Psoas muscle (tissue), 8 donors: ENCODE data around the gene SMIM28. TPM values are rescaled to one million over a fixed set of nuclear protein-coding genes. Genes with fewer than 3 reads are reported as not detected.

Experiments used
- ATAC-seq, 4 donors: fragments of 200-7000 bp; cut with Tn5 transposase; one replicate each; pipeline ENCODE4 v1.9.1; 2020; ENCODE audit warnings: moderate library complexity in 3 of 4, mild to moderate bottlenecking in 2 of 4
- DNase-seq, 2 donors: peaks; one replicate each; pipeline ENCODE4 v3.0.0-alpha.2; 2020
- H3K27ac ChIP-seq: fragments of 200-600 bp; one replicate; pipeline ENCODE4 v1.8.0; 2022
- H3K27me3 ChIP-seq, 3 donors: fragments of 200-600 bp in 1 of 3; one replicate each; pipeline versions ENCODE4 v1.6.1 to v1.8.0; 2013 to 2022; ENCODE audit warnings: low read length in 2 of 3, mild to moderate bottlenecking in 2 of 3, moderate library complexity in 1 of 3; ENCODE audit not compliant: insufficient read depth in 3 of 3
- H3K36me3 ChIP-seq, 2 donors: fragments of 200-600 bp in 1 of 2; one replicate each; pipeline versions ENCODE4 v1.6.1 to v1.8.0; 2013 to 2022; ENCODE audit warnings: low read depth in 1 of 2, mild to moderate bottlenecking in 1 of 2, moderate library complexity in 1 of 2; ENCODE audit not compliant: insufficient read depth in 1 of 2
- H3K4me1 ChIP-seq: fragments of 200-600 bp; one replicate; pipeline ENCODE4 v1.8.0; 2022
- H3K4me3 ChIP-seq: fragments of 200-600 bp; one replicate; pipeline ENCODE4 v1.8.0; 2022; ENCODE audit warnings: mild to moderate bottlenecking
- H3K9me3 ChIP-seq: fragments of 200-600 bp; one replicate; pipeline ENCODE4 v1.8.0; 2022
- CTCF ChIP-seq: fragments of 200-600 bp; IDR thresholded peaks from one replicate; pipeline ENCODE4 v1.8.0; 2022; ENCODE audit warnings: antibody characterized with exemption
- WGBS, 3 donors: extraction: QIAGEN DNeasy Blood & Tissue Kit; methylation state at CpG; one replicate each; pipeline versions ENCODE4 v1.1.6 to v1.1.7; 2013; 5-methylcytosine and 5-hydroxymethylcytosine counted together
- intact Hi-C, 2 donors: fragments of 100-400 bp; cut with DNase I; formaldehyde crosslinking; loops; one replicate each; pipeline versions ENCODE4 v1.11.0 to v1.14.2; 2022
- polyA plus RNA-seq, 3 donors: library from polyadenylated mRNA; stranded (reverse); fragments of 200-250 nt; gene quantifications; one replicate each; pipeline ENCODE4 v1.2.3, GENCODE V29; 2013
- total RNA-seq, 4 donors: library from RNA; stranded (reverse); fragmentation: NEBNext Ultra II Directional in 2 of 4; extraction: Animal tissue kit (Norgen Biotek cat#: 25700) in 2 of 4; gene quantifications; one replicate each; pipeline versions ENCODE4 v1.2.1 to v1.2.4, GENCODE V29; 2021 to 2023
- donor health status: healthy with polysubstance abuse.
- donor health status: DM: no; HTN: no; CAD: no; lungs with moderate emphysema.
- donor health status: Bipolar disorder and iron deficiency.
- donor health status: healthy.
- donor health status: DM: yes; HTN: yes; CAD: no.
- donor health status: DM: no; HTN: no; CAD: no.
- donor health status: DM: no; HTN: no; CAD: no.
- donor health status: DM: yes; HTN: yes; CAD: no.

Gene SMIM28
- total and polyA plus RNA-seq, 7 donors: not detected

GRCh38 chr6:138341176-138341575 lies 36.5 kb upstream of the SMIM28 start:
- no peak for DNase-seq
- intact Hi-C loops: no loop called here
- no peaks in the 10 kb centered on the region for H3K27me3 ChIP-seq
- TF ChIP-seq CTCF: no peak
- WGBS, 3 donors: 61 to 77% (median 66%) methylated on average over 1 of the region's 1 CpG
- H3K4me3 ChIP-seq: no peak overlapping the region
- H3K36me3 ChIP-seq: no peaks in the 10 kb centered on the region
- H3K4me1 ChIP-seq: no peaks in the 10 kb centered on the region
- H3K9me3 ChIP-seq: no peaks in the 10 kb centered on the region
- no peak for ATAC-seq
- no peak overlapping the region for H3K27ac ChIP-seq

GRCh38 chr6:138343112-138343511 lies 34.6 kb upstream of the SMIM28 start:
- Histone ChIP-seq H3K9me3 (no peaks in the 10 kb centered on the region), H3K4me1 (no peaks in the 10 kb centered on the region), H3K4me3 (no peak overlapping the region), H3K36me3 (no peaks in the 10 kb centered on the region), H3K27ac (no peak overlapping the region), H3K27me3 (no peaks in the 10 kb centered on the region)
- no peak for ATAC-seq
- intact Hi-C loops: no loop called here
- no peak for DNase-seq
- no peak for TF ChIP-seq CTCF

- H3K27ac ChIP-seq: no peak overlapping the region
- H3K4me3 ChIP-seq: no peak overlapping the region
- intact Hi-C loops: no loop called here
- no peaks in the 10 kb centered on the region for H3K9me3 ChIP-seq
- TF ChIP-seq CTCF: no peak
- ATAC-seq (no peak), DNase-seq (no peak)
- no peaks in the 10 kb centered on the region for H3K4me1 ChIP-seq
- H3K27me3 ChIP-seq: no peaks in the 10 kb centered on the region
- no peaks in the 10 kb centered on the region for H3K36me3 ChIP-seq
- 58 to 75% (median 65%) methylated on average over 2 of the region's 2 CpGs for WGBS, 3 donors
Observed at GRCh38 chr6:138345565-138346285, 32.0 kb upstream of the SMIM28 start.

- TF ChIP-seq CTCF: no peak
- no peaks in the 10 kb centered on the region for H3K9me3 ChIP-seq
- H3K4me1 ChIP-seq: no peaks in the 10 kb centered on the region
- no peaks in the 10 kb centered on the region for H3K27me3 ChIP-seq
- WGBS, 3 donors: 65 to 75% (median 72%) methylated on average over 2 of the region's 2 CpGs
- H3K36me3 ChIP-seq: no peaks in the 10 kb centered on the region
- intact Hi-C loops: no loop called here
- ATAC-seq (no peak), DNase-seq (no peak)
- no peak overlapping the region for H3K4me3 ChIP-seq
- no peak overlapping the region for H3K27ac ChIP-seq
Observed at GRCh38 chr6:138346302-138347195, 31.2 kb upstream of the SMIM28 start.
